HG03558 (cell line): ENCODE results near the gene KCTD21.

Source experiments
- ATAC-seq: cut with Tn5 transposase; IDR thresholded peaks from one replicate; pipeline ENCODE4 v1.9.1; 2021; ENCODE audit warnings: moderate number of reproducible peaks; ENCODE audit not compliant: unreplicated experiment; ENCODE audit errors: extremely low read depth

Gene KCTD21

GRCh38 chr11:78202733-78203167 lies 14.3 kb upstream of the KCTD21 start:
- no peak for ATAC-seq

DNA sequence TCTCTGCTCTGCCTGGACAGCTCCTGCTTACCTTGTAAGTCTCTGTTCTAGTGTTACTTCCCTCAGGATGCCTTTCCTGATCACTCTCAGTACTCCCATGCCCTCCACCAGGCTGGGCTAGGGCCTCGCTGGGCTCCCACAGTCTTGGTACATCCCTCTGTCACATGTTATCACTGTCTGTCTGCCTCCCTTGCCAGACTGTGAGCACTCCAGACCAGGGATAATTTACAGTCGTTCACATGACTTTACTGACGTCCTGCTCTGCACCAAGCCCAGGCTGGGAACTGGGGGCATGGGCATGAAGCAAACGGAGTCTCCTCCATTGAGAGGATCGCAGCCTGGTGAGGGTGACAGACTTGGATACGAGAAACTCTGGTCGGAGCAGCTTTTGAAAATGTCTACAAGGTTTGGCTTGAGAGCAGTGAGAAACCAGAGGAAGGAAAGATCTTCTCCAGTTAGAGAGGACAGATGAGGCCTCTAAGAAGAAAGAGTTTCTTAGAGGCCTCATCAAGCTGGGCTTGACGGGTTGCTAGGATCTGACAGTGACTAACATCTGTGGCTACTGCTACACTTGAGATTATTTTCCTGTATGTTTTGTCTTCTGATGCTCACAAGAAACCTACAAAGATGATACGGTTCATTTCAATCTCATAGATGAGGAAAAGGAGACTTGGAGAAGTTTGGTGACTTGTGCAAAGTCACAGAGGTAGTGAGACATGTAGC lies 12.8 kb upstream of the KCTD21 start:
- no peak for ATAC-seq

DNA sequence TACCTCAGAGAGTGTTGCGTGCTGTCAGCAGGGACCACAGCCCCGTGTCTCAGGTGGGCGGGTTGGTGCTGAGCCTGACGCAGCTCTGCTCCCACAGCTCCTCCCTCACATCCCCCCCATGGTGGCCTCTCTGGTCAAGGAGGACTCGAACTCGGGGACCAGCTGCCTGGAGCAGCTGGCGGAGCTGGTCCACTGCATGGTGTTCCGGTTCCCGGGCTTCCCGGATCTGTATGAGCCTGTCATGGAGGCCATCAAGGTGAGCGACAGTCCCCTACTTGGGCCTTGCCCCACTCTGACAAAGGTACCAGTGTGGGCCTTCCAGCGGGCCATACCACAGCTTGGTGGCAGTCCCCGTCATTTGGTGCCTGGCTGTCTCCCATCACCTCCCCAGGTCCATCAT lies 12.1 kb upstream of the KCTD21 start:
- ATAC-seq, result no peak

GRCh38 chr11:78200061-78200460 lies 11.6 kb upstream of the KCTD21 start:
- no peak for ATAC-seq

- no peak for ATAC-seq
Measured at GRCh38 chr11:78199653-78200015, 11.2 kb upstream of the KCTD21 start.

- no peak for ATAC-seq
Measured at GRCh38 chr11:78199015-78199652, 10.7 kb upstream of the KCTD21 start.

DNA sequence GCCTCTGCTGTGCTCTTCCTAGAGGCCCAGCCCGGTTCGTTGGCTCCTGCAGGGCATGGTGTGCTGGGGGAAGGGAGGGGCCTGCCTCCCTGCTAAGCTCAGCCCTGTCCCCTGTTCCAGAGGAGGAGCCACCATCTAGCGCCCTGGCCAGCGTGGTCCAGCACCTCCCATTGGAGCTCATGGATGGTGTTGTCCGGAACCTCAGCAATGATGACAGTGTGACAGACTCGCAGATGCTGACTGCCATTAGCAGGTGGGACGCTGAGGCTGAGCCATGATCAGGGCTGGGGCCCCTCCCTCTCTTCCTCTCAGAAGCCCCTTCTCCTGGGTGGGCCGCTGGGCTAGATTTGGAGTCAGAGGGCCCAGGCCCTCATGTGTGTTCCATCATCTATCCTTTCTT lies 9.4 kb upstream of the KCTD21 start:
- no peak for ATAC-seq

- ATAC-seq, result no peak
Measured at GRCh38 chr11:78196661-78197091, 8.2 kb upstream of the KCTD21 start.

GRCh38 chr11:78195917-78196560 lies 7.6 kb upstream of the KCTD21 start:
- ATAC-seq, result no peak

GRCh38 chr11:78194490-78194889 lies 6.1 kb upstream of the KCTD21 start:
- ATAC-seq, result no peak

DNA sequence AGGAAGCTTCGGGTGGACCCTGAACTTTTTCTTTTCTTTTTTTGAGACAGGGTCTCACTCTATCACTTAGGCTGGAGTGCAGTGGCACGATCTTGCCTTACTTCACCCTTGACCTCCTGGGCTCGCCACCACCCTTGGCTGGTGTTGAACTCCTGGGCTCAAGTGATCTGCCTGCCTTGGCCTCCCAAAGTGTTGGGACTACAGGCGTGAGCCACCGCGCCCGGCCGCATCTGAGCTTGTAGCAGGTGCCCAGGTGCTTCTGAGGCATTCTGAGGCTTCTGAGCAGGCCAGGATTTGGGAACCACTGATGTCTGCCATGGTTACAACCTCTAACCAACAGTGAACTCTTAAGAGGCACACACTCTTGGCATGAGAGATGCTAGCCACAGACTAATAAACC lies 5.4 kb upstream of the KCTD21 start:
- ATAC-seq, result no peak

DNA sequence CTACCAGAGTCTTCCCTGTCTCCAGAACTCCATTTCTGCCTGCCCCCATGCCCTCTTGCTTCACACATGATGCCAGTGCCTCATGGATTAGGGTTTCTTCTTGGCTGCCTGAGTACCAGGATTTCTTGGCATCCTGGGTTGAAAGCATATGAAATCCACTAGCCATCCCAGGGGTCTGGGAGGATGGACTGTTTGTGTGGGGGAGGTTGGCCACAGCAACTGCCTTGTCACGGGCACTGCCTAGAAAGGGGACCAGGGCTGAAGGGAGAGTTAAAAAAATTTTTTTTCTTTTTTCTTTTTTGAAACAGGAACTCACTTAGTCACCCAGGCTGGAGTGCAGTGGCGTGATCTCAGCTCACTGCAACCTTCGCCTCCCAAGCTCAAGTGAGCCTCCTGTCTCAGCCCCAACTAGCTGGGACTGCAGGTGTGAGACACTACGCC lies 4.5 kb upstream of the KCTD21 start:
- no peak for ATAC-seq

DNA sequence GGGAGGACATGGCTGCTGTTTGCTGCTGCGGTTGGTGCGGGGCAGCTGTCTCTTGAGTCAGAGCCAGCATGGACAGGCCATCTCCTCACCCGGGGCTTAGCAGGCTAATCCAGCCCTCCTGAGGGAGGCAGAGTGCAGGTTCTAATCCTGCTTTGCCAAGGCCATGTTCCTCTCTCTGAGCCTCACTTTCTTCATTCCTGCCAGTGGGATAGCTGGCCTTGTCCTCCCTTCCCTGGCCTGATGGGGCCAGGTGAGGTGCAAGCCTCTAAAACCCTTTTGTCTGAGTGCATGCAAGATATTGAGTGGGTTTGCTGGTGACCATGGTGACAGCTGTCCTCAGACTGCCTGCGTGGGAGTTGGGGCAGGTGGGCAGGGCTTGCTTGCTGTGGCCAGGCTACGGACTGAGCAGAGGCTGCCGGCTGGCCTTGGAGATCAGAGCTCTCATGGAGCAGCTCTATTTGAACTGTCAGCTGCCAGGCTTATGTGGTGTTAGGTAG lies 3.8 kb upstream of the KCTD21 start:
- ATAC-seq, result no peak

DNA sequence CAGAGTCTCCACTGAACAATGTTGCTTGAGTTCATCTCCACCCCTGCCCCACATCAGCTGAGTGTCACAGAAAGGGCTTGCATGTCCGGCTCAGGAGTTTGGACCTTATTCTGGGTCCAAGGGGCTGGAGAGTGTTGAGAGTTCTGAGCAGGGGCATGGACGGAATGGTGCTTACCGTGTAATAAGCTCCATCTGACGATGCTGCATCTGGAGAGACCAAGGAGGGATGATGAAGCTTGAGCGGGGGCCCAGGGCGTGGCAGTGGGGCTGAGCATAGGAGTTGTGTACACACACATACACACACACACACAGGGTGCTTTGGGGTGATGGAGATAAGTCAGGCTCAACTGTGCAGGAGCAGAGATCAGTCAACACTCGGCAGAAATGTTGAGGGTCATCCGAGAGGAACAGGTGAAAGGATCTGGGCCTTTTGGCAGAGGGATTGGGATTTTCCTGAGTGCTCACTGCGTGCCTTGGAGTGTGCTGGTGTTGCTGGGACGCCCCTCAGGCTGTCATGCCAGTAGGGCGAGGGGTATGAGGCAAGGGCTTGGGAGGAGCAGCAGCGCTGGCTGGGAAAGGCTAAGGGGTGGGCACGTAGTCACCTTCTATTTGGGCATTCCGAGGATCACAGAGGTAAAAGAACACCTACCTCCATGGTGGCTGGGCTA lies 2.6 kb upstream of the KCTD21 start:
- ATAC-seq, result no peak

DNA sequence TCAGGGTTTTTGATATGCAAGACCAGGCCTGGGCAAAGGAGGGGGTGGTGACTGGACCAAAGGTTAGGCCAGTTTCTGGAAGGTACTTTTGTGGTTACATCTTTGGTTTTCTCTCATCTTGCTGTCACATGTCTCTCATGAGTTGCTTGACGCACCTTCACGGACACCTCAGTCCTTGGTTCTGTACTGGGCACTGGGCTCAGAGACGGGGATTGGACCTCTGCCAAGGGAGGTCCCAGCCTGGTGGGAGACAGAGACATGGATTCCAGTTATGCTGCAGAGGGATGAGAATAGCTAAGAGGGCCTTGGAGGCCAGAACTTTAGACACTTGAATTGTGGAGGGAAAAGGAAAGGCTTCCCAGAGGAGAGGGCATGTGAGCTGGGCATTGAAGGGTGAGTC lies 1.9 kb upstream of the KCTD21 start:
- no peak for ATAC-seq

DNA sequence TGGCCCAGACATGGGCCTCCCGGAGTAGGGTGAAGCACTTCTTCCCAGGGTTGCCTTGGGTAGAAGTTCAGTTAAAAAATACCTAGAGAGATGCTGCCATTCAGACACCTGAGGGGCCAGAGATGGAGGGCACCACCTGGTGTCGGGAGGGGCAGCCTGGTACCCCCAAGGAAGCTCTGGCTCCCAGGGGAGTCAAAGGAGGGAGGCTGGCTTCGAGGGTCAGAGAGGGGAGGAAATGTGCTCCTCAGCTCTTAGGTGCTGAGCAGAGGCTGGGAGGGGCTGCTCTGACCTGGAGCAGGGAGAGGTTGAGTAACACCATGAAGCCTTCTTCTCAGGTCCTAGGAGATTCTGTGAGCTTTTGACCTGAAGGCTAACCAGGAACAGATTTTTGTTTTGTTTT lies 1.4 kb upstream of the KCTD21 start:
- ATAC-seq, result no peak

DNA sequence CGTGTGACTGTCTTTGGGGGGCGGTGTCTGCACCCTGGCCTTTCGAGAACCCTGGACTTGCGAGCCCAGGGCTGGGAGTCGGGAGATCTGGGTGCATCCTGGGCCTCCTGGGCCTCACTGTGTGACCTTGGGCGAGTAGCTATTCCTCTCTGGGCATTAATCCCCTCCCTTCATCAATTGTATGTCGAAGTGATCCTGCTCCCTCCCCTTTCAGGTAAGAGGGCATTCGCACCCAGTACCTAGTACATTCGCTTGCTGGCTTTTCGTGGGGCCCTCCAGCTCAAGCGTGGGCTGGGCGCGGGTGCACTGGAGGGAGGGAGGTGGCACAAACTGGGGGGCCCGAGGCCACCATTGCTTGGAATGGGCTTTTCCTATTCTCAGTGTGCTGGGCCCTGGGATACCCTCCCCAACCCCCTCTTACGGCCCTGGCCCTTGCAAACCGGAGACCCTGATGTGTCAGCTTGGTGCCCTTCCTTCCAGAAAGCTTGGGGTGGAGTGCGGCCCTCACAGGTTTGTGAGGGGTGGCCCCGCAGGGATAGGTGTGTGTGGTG lies 823 bp upstream of the KCTD21 start:
- no peak for ATAC-seq

DNA sequence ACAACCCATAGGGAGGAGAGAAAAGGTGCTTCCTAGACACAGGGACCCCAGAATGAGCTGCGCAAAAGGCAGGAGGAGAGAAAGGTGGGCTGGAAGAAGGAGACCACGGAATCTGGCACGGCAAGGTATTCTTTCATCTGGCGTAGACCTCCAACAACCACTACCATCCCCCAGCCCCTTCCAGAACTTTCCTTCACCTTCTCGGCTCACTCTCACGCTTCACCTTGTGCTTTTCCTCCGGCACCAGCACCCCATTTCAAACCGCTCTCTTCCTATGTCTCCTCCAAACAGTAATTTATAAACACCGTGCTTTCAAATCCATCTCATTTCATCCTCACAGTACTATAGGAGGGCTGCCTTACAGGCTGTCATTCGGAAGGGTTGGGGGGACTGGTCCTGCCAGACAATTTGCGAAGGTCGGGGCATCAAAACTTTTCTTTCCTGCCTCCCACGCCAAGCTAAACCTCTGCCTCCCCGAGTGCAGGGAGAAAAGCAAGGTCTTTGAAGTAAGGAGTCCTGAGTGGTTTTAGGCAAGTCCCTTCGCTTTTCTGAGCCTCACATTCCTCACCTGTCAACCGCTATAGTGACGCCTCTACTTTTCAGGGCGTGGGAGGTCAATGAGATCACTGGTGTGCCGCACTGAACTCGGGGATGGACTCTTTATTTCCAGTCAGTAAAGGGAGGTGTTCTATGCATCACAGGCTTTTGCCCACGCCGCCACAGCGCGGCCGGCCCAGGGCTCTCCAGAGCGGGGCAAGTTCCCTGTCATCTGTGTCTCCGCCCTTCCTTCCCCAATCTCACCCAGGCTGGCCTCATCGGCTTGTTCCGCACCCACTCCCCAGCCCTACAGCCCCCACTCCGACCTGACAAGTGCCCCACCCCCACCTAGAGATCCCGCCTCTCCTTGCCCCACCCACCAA lies 800 bp downstream of the KCTD21 start:
- peak; percentile 15 for ATAC-seq

DNA sequence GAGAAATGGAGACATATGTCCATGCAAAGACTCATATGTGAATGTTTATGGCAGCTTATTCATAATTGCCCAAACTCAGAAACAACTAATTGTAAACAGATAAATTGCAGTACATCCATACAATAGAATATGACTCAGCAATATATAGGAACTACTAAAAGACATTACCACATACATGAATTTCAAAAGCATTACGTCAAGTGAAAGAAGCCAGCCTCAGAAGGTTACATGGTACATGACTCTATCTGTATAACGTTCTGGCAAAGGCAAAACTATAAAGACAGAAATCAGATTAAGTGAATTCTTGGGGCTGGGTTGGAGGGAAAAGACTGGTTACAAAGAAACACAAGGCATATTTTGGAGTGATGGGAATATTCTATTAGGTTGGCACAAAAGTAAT lies 7.2 kb downstream of the KCTD21 start:
- ATAC-seq, result no peak

DNA sequence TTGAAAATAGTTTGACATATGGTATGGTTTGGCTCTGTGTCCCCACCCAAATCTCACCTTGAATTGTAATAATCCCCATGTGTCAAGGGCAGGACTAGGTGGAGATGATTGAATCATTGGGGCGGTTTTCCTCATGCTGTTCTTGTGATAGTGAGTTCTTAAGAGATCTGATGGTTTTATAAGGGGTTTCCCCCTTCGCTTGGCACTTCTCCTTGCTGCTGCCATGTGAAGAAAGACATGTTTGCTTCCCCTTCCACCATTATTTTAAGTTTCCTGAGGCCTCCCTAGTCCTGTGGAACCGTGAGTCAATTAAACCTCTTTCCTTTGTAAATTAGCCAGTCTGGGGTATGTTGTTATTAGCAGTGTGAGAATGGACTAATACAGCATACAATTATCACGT lies 7.7 kb downstream of the KCTD21 start:
- ATAC-seq, result no peak
